ENCODE data around the gene SH3TC1. TPM values are rescaled to one million over a fixed set of nuclear protein-coding genes. Genes with fewer than 3 reads are reported as not detected.

The SH3TC1 gene
- total RNA-seq, 2 experiments from 2014 or later = 119 to 127 TPM

DNA sequence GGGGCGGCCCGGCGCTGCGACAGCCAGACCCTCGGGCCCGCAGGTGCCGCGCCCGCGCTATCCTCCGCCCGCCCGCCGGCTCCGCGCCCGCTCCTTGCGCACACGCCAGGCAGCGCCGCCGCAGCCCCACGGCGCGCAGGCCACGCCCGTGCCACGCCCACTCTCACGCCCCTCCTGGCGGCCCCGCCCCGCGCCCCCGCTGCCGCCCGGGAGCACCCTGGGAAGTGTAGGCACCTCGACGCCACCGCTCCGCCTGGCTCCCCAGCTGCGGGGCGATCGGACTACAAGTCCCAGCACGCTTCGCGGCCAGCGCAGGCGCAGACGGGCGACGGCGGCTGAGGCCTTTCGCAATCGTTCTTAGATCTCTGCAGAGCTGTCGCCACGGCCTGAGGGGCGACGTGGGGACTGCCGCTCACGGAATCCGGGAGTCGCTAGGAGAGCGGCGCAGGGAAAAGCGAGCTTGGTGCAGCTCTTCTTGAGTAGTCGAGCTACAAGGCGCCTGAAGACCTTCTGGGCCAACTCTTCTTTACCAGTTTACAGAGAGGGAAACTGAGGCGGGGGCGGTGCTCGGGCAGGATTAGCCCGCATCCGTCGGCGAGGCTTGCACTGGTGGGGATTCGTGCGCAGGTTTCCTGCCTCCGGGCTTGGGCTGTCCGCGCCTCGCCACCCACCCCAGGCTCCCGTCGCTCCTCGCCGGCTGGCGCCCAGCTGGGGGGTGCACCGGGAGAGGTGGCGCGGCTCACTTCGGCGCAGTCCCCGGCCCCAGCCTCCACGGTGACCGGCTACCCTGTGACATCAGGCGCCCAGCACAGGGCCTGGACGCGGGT, 40.2 kb upstream of the SH3TC1 start, which contains the start of gene ABLIM2:
TSS of gene ABLIM2 (minus strand) at position 104 of the 827 bp plus-strand sequence. CDS start 124 bp downstream, outside the sequence.
- peaks cover 18% of the 10 kb centered on the region for H3K4me1 Mint-ChIP-seq (ENCODE audit: low read depth)
- CTCF ChIA-PET = interaction anchor here (1.0 to 2.3 kb wide), 2 partner anchors 18 to 357 kb away, joined by 3 to 10 read pairs; no protein-coding TSS in a partner anchor
- H3K4me3 ChIP-seq (ENCODE audit: low read length) = peak within 1 kb of the TSS; percentile 94

GRCh38 chr4:8159537-8160232, 39.4 kb upstream of the SH3TC1 start:
- H3K9me3 Mint-ChIP-seq = no peaks in the 10 kb centered on the region
- H3K36me3 ChIP-seq (ENCODE audit: insufficient read depth, low read length) = no peaks in the 10 kb centered on the region
- H3K27ac ChIP-seq (ENCODE audit: low read depth in 1 of 2, low read length in 2 of 2) = no peak overlapping the region
- ChIA-PET CTCF (interaction anchor here (0.5 to 2.3 kb wide), 3 partner anchors 17 to 1211 kb away, joined by 3 to 10 read pairs (median 3); no protein-coding TSS in a partner anchor), POLR2A (interaction anchor here (0.6 to 3.4 kb wide), 4 partner anchors 40 to 269 kb away, joined by 3 to 20 read pairs (median 4); partner anchors contain the start of gene SH3TC1)
- H3K27ac Mint-ChIP-seq = peak overlapping the region; percentile 20
- peak overlapping the region; percentile 83 for H3K4me3 Mint-ChIP-seq
- peaks cover 28% of the 10 kb centered on the region for H3K4me1 ChIP-seq (ENCODE audit: insufficient read depth, low read length)
- peak overlapping the region; percentile 94 for H3K4me3 ChIP-seq (ENCODE audit: low read length)
- peaks cover 0 to 6% of the 10 kb centered on the region in 2 experiments for H3K9me3 ChIP-seq (ENCODE audit: control insufficient read depth in 1 of 2, insufficient read depth in 1 of 2, low read length in 2 of 2)
- H3K36me3 Mint-ChIP-seq (ENCODE audit: low read depth) = peaks cover 5% of the 10 kb centered on the region
- intact Hi-C loops (cut with DNase I, micrococcal nuclease) = loop anchor here (2.0 to 5.0 kb wide), 6 partner anchors 37 to 1887 kb away; partner anchors contain the start of genes ACOX3 (in 2 of the 2), TRMT44 (in 2 of the 2) and AFAP1 (in 1 of the 2)
- peaks cover 0 to 7% of the 10 kb centered on the region in 2 experiments for H3K27me3 ChIP-seq (ENCODE audit: control insufficient read depth in 1 of 2, insufficient read depth in 2 of 2, low read length in 2 of 2)
- TF ChIP-seq, protein P1, sequence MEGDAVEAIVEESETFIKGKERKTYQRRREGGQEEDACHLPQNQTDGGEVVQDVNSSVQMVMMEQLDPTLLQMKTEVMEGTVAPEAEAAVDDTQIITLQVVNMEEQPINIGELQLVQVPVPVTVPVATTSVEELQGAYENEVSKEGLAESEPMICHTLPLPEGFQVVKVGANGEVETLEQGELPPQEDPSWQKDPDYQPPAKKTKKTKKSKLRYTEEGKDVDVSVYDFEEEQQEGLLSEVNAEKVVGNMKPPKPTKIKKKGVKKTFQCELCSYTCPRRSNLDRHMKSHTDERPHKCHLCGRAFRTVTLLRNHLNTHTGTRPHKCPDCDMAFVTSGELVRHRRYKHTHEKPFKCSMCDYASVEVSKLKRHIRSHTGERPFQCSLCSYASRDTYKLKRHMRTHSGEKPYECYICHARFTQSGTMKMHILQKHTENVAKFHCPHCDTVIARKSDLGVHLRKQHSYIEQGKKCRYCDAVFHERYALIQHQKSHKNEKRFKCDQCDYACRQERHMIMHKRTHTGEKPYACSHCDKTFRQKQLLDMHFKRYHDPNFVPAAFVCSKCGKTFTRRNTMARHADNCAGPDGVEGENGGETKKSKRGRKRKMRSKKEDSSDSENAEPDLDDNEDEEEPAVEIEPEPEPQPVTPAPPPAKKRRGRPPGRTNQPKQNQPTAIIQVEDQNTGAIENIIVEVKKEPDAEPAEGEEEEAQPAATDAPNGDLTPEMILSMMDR (IDR thresholded peaks at IDR 0.05) = no peak
- peaks cover 18% of the 10 kb centered on the region for H3K4me1 Mint-ChIP-seq (ENCODE audit: low read depth)
- no peaks in the 10 kb centered on the region for H3K27me3 Mint-ChIP-seq
- DNase-seq (peak in 1 of 14 experiments; percentile 31), ATAC-seq (ENCODE audit: poor library complexity) (no peak)

More for the DNA sequence above, 40.2 kb upstream of the SH3TC1 start, which contains the start of gene ABLIM2:
- peaks cover 0 to 6% of the 10 kb centered on the region in 2 experiments for H3K9me3 ChIP-seq (ENCODE audit: control insufficient read depth in 1 of 2, insufficient read depth in 1 of 2, low read length in 2 of 2)
- H3K27me3 ChIP-seq (ENCODE audit: control insufficient read depth in 1 of 2, insufficient read depth in 2 of 2, low read length in 2 of 2) = peaks cover 0 to 7% of the 10 kb centered on the region in 2 experiments
- H3K4me1 ChIP-seq (ENCODE audit: insufficient read depth, low read length) = peaks cover 28% of the 10 kb centered on the region
- no peak within 1 kb of the TSS for H3K27ac ChIP-seq (ENCODE audit: low read depth in 1 of 2, low read length in 2 of 2)
- H3K36me3 ChIP-seq (ENCODE audit: insufficient read depth, low read length) = no peaks in the 10 kb centered on the region
- Mint-ChIP-seq H3K4me3 (peak within 1 kb of the TSS; percentile 91), H3K27ac (peak within 1 kb of the TSS; percentile 67), H3K36me3 (ENCODE audit: low read depth) (peaks cover 5% of the 10 kb centered on the region), H3K27me3 (no peaks in the 10 kb centered on the region), H3K9me3 (no peaks in the 10 kb centered on the region)
- intact Hi-C loops (cut with DNase I, micrococcal nuclease) = loop anchor here (2.0 to 5.0 kb wide), 5 partner anchors 42 to 1887 kb away; partner anchors contain the start of genes ACOX3 (in 2 of the 2), TRMT44 (in 2 of the 2) and AFAP1 (in 1 of the 2)
- ATAC-seq (ENCODE audit: poor library complexity) (peak; percentile 98), DNase-seq (peak; percentile 97 to 100 (median 99))
- POLR2A ChIA-PET = interaction anchor here (0.6 to 3.4 kb wide), 6 partner anchors 41 to 270 kb away, joined by 3 to 20 read pairs (median 4); partner anchors contain the start of gene SH3TC1
- TF ChIP-seq, protein P1 (IDR thresholded peaks at IDR 0.05) = no peak

DNA sequence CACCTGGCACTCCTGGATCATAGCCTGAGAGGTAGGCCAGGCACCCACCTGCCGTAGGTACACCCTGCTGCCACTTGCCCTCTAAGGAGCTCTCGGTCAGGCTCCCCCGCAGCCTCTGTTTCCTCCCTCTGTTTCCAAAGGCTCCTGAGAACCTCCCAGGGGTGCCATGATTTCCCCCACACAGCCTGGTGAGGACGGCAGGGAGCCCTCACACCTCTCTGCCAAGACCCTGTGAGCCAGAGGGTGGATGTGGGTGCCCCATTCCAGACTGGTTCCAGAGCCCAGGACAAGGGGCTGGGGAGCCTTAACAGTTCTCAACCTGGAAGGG, 38.9 kb upstream of the SH3TC1 start:
- Mint-ChIP-seq H3K27me3 (no peaks in the 10 kb centered on the region), H3K4me3 (peak overlapping the region; percentile 83), H3K4me1 (ENCODE audit: low read depth) (peaks cover 18% of the 10 kb centered on the region), H3K36me3 (ENCODE audit: low read depth) (peaks cover 5% of the 10 kb centered on the region), H3K9me3 (no peaks in the 10 kb centered on the region), H3K27ac (no peak overlapping the region)
- Histone ChIP-seq H3K36me3 (ENCODE audit: insufficient read depth, low read length) (no peaks in the 10 kb centered on the region), H3K27ac (ENCODE audit: low read depth in 1 of 2, low read length in 2 of 2) (no peak overlapping the region), H3K9me3 (ENCODE audit: control insufficient read depth in 1 of 2, insufficient read depth in 1 of 2, low read length in 2 of 2) (peaks cover 0 to 6% of the 10 kb centered on the region in 2 experiments), H3K4me3 (ENCODE audit: low read length) (no peak overlapping the region), H3K27me3 (ENCODE audit: control insufficient read depth in 1 of 2, insufficient read depth in 2 of 2, low read length in 2 of 2) (peaks cover 0 to 7% of the 10 kb centered on the region in 2 experiments), H3K4me1 (ENCODE audit: insufficient read depth, low read length) (peaks cover 28% of the 10 kb centered on the region)
- TF ChIP-seq, protein P1 (IDR thresholded peaks at IDR 0.05) = no peak
- POLR2A ChIA-PET = interaction anchor here (3.4 kb wide), 1 partner anchor 39 kb away, joined by 20 read pairs; the partner anchor contains the start of gene SH3TC1
- CTCF ChIA-PET = interaction anchor here (0.5 to 2.3 kb wide), 2 partner anchors 17 to 1211 kb away, joined by 3 to 10 read pairs; no protein-coding TSS in a partner anchor
- intact Hi-C loops (cut with DNase I, micrococcal nuclease) = loop anchor here in 1 of 2 experiments (2.0 kb wide), 1 partner anchor 37 kb away; no protein-coding TSS in a partner anchor
- DNase-seq (no peak), ATAC-seq (ENCODE audit: poor library complexity) (no peak)

All from CD4-positive, alpha-beta T cell (primary cell).